ENCODE results near the gene PPFIA3.
"Not testable (repeated sequence)": the region's sequence is repeated elsewhere in the genome, so short reads cannot be mapped to it uniquely, and the experiment has no call there.

GRCh38 chr19:49146408-49146770, 27.0 kb downstream of the PPFIA3 start:
- not testable (repeated sequence) for TF ChIP-seq POLR2A (IDR thresholded peaks at IDR 0.05; ENCODE audit: low read length); GATA1 (IDR thresholded peaks at IDR 0.05; ENCODE audit: low read depth, low read length)
